GM18520 (cell line): ENCODE data around the gene HMX2.

Experiments used
- ATAC-seq: cut with Tn5 transposase; IDR thresholded peaks from one replicate; pipeline ENCODE4 v1.9.1; 2021; ENCODE audit not compliant: unreplicated experiment

HMX2 gene

GRCh38 chr10:123187781-123188180, 39.8 kb downstream of the HMX2 start:
- ATAC-seq, result no peak

- ATAC-seq, result no peak
Measured at GRCh38 chr10:123191886-123192285, 44.0 kb downstream of the HMX2 start.

- ATAC-seq, result no peak
Measured at GRCh38 chr10:123194056-123194455, 46.1 kb downstream of the HMX2 start.
